ENCODE data around the gene PPEF2.
"Not testable (repeated sequence)": the region's sequence is repeated elsewhere in the genome, so short reads cannot be mapped to it uniquely, and the experiment has no call there.

PPEF2 gene

DNA sequence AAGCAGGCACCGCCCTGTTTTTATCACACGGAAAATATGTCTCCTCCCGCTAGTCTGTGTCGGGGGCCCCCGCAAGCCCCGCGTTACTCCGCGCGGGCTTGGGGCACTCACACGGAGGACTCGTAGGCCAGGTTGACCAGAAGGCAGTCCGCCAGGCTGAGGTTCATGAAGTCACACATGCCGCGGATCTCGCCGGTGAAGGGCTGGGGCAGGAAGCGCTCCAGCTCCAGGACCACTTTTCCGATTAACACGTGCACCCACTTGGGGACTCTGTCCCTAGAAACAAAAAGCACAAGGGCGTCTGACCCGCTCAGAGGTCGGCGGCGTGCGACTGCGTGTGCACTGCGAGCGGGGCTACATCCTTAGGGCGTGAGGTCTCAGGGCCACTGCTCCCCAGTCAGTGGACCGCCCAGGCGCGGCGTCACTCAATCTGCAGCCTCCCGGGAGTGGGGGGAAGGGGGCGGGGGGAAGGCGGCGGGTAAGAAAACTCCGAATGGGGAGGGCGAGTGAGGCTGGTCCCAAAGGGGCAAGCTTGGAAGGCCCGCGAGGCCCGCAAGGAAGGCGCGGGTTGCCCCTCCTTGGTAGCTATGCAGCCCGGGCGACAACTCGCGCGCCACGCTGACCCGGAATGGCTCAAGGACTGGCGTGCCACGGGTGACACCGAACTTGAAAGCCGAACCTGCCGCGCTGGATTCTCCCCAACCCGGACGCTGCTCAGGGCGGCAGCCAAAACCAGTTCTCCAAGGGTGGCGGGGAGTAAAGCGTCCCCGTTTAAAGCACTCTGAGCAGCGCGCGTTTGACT lies 37.8 kb upstream of the PPEF2 start:
- Histone ChIP-seq H2AFZ (ENCODE audit: low read depth, low read length) (peak overlapping the region; percentile 95), H3K27ac (ENCODE audit: low read length, poor library complexity, severe bottlenecking) (peak overlapping the region; percentile 22), H3K79me1 (replicated peaks; ENCODE audit: low read length, poor library complexity, severe bottlenecking) (peaks cover 8% of the 10 kb centered on the region), H3K4me1 (ENCODE audit: control insufficient read depth, insufficient read depth, low read depth, low read length) (peaks cover 5% of the 10 kb centered on the region), H2BK5ac (ENCODE audit: low read depth, low read length, poor library complexity, severe bottlenecking) (no peak overlapping the region), H2BK120ac (ENCODE audit: low read depth, low read length) (peak overlapping the region; percentile 71), H3K18ac (ENCODE audit: low read depth in 1 of 2, low read length in 2 of 2) (peak overlapping the region; percentile 77 to 98), H2BK15ac (ENCODE audit: low read depth, poor library complexity, severe bottlenecking) (peak overlapping the region; percentile 82), H3K4ac (ENCODE audit: low read depth in 1 of 2, low read length in 2 of 2) (peak overlapping the region in 1 of 2 experiments; percentile 24), H3K9ac (ENCODE audit: low read length) (peak overlapping the region; percentile 90), H3K14ac (ENCODE audit: low read length in 2 of 2) (peak overlapping the region in 1 of 2 experiments; percentile 87), H3K36me3 (ENCODE audit: control insufficient read depth in 1 of 2, insufficient read depth in 2 of 2, low read depth in 1 of 2, low read length in 2 of 2) (peaks cover 9 to 22% of the 10 kb centered on the region in 2 experiments), H2AK5ac (ENCODE audit: low read length, severe bottlenecking) (no peak overlapping the region), H3K9me3 (ENCODE audit: control insufficient read depth, low read length) (no peaks in the 10 kb centered on the region), H4K8ac (ENCODE audit: low read length) (peak overlapping the region; percentile 66), H3K4me3 (ENCODE audit: insufficient read depth in 1 of 2, low read depth in 1 of 2, low read length in 2 of 2) (peak overlapping the region; percentile 75 to 90), H4K91ac (ENCODE audit: low read length) (peak overlapping the region; percentile 47), H3K27me3 (ENCODE audit: control insufficient read depth in 1 of 2, insufficient read depth in 1 of 2, low read length in 2 of 2) (no peaks in the 10 kb centered on the region), H2BK12ac (ENCODE audit: low read length in 2 of 2) (peak overlapping the region in 1 of 2 experiments; percentile 31), H3K4me2 (ENCODE audit: low read length, poor library complexity, severe bottlenecking) (peak overlapping the region; percentile 97), H3K23ac (ENCODE audit: low read length in 2 of 2) (peak overlapping the region in 1 of 2 experiments; percentile 98)
- DNase-seq, result peak; percentile 74
- WGBS, result under 1% methylated on average over 67 of the region's 67 CpGs

DNA sequence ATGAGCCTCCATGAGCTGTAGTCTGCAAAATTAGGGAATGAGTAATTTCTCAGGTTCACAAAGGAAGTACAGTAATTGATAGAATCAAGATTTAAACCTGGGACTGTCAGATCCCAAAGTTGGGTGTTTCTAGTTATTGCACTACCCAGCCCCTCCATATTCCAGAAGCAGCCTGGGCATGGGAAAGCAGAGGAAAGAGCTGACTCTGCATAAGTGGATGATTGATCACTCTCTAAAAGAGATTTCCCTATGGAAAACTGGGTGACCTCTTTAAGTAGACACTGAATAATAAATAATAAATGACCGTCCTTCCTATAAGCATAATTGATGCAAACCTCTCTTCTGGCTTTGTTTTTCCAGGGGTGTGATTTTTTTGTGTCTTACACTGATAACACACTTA lies 33.4 kb upstream of the PPEF2 start:
- Histone ChIP-seq H2AFZ (ENCODE audit: low read depth, low read length) (no peak overlapping the region), H3K4me2 (ENCODE audit: low read length, poor library complexity, severe bottlenecking) (no peak overlapping the region), H4K8ac (ENCODE audit: low read length) (no peak overlapping the region), H3K9ac (ENCODE audit: low read length) (no peak overlapping the region), H2AK5ac (ENCODE audit: low read length, severe bottlenecking) (no peak overlapping the region), H2BK120ac (ENCODE audit: low read depth, low read length) (no peak overlapping the region), H2BK5ac (ENCODE audit: low read depth, low read length, poor library complexity, severe bottlenecking) (no peak overlapping the region), H3K79me1 (replicated peaks; ENCODE audit: low read length, poor library complexity, severe bottlenecking) (peaks cover 8% of the 10 kb centered on the region), H2BK15ac (ENCODE audit: low read depth, poor library complexity, severe bottlenecking) (no peak overlapping the region), H3K23ac (ENCODE audit: low read length in 2 of 2) (no peak overlapping the region), H3K4ac (ENCODE audit: low read depth in 1 of 2, low read length in 2 of 2) (no peak overlapping the region), H3K14ac (ENCODE audit: low read length in 2 of 2) (no peak overlapping the region), H3K4me1 (ENCODE audit: control insufficient read depth, insufficient read depth, low read depth, low read length) (peaks cover 3% of the 10 kb centered on the region), H3K18ac (ENCODE audit: low read depth in 1 of 2, low read length in 2 of 2) (no peak overlapping the region), H4K91ac (ENCODE audit: low read length) (no peak overlapping the region), H3K27me3 (ENCODE audit: control insufficient read depth in 1 of 2, insufficient read depth in 1 of 2, low read length in 2 of 2) (no peaks in the 10 kb centered on the region), H2BK12ac (ENCODE audit: low read length in 2 of 2) (no peak overlapping the region), H3K9me3 (ENCODE audit: control insufficient read depth, low read length) (no peaks in the 10 kb centered on the region), H3K36me3 (ENCODE audit: control insufficient read depth in 1 of 2, insufficient read depth in 2 of 2, low read depth in 1 of 2, low read length in 2 of 2) (peaks cover 10 to 22% of the 10 kb centered on the region in 2 experiments), H3K27ac (ENCODE audit: low read length, poor library complexity, severe bottlenecking) (no peak overlapping the region), H3K4me3 (ENCODE audit: insufficient read depth in 1 of 2, low read depth in 1 of 2, low read length in 2 of 2) (no peak overlapping the region)
- DNase-seq, result no peak
- no CpG with 5 or more reads among the region's 1 CpG for WGBS

DNA sequence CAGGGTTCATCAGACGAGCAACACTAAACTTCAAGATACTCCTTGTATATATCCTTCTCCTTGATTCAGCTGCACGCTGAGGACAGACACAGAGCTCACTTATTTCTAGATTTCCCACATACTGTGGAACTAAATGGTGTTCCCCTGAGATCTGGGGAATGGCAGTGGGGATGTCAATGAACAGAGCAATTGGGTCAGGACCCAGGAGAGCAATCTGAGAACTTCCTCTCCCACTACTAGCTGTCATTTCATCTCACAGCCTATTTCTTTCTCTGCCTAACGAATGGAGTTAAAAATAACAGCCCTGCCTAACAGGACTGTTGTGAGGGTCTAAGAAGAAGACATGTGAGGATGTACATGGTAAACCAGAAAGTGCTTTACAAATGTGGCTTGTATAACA lies 27.9 kb upstream of the PPEF2 start:
- H2AK5ac ChIP-seq (ENCODE audit: low read length, severe bottlenecking), result no peak overlapping the region
- no peak overlapping the region for H4K91ac ChIP-seq (ENCODE audit: low read length)
- no peak overlapping the region for H3K14ac ChIP-seq (ENCODE audit: low read length in 2 of 2)
- H3K9ac ChIP-seq (ENCODE audit: low read length), result no peak overlapping the region
- no peak overlapping the region for H3K4me3 ChIP-seq (ENCODE audit: insufficient read depth in 1 of 2, low read depth in 1 of 2, low read length in 2 of 2)
- H2BK12ac ChIP-seq (ENCODE audit: low read length in 2 of 2), result no peak overlapping the region
- no peak overlapping the region for H3K23ac ChIP-seq (ENCODE audit: low read length in 2 of 2)
- H4K8ac ChIP-seq (ENCODE audit: low read length), result no peak overlapping the region
- no peaks in the 10 kb centered on the region for H3K79me1 ChIP-seq (replicated peaks; ENCODE audit: low read length, poor library complexity, severe bottlenecking)
- H3K4me1 ChIP-seq (ENCODE audit: control insufficient read depth, insufficient read depth, low read depth, low read length), result no peaks in the 10 kb centered on the region
- no peak overlapping the region for H3K18ac ChIP-seq (ENCODE audit: low read depth in 1 of 2, low read length in 2 of 2)
- H2BK5ac ChIP-seq (ENCODE audit: low read depth, low read length, poor library complexity, severe bottlenecking), result no peak overlapping the region
- H3K27ac ChIP-seq (ENCODE audit: low read length, poor library complexity, severe bottlenecking), result no peak overlapping the region
- DNase-seq, result no peak
- no peak overlapping the region for H3K4me2 ChIP-seq (ENCODE audit: low read length, poor library complexity, severe bottlenecking)
- WGBS, result 97% methylated on average over 2 of the region's 3 CpGs
- no peaks in the 10 kb centered on the region for H3K27me3 ChIP-seq (ENCODE audit: control insufficient read depth in 1 of 2, insufficient read depth in 1 of 2, low read length in 2 of 2)
- H2BK120ac ChIP-seq (ENCODE audit: low read depth, low read length), result no peak overlapping the region
- no peaks in the 10 kb centered on the region for H3K9me3 ChIP-seq (ENCODE audit: control insufficient read depth, low read length)
- no peak overlapping the region for H2BK15ac ChIP-seq (ENCODE audit: low read depth, poor library complexity, severe bottlenecking)
- no peak overlapping the region for H2AFZ ChIP-seq (ENCODE audit: low read depth, low read length)
- H3K4ac ChIP-seq (ENCODE audit: low read depth in 1 of 2, low read length in 2 of 2), result no peak overlapping the region
- H3K36me3 ChIP-seq (ENCODE audit: control insufficient read depth in 1 of 2, insufficient read depth in 2 of 2, low read depth in 1 of 2, low read length in 2 of 2), result peaks cover 13 to 39% of the 10 kb centered on the region in 2 experiments

DNA sequence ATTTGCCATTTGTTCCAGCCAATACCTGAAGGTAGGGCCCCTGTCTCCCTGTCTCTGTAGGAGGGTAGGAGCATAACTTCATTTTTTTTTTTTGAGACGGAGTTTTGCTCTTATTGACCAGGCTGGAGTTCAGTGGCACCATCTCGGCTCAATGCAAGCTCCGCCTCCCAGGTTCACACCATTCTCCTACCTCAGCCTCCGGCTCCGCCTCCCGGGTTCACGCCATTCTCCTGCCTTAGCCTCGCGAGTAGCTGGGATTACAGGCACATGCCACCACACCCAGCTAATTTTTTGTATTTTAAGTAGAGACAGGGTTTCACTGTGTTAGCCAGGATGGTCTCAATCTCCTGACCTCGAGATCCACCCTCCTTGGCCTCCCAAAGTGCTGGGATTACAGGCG lies 22.7 kb upstream of the PPEF2 start:
- 93% methylated on average over 7 of the region's 11 CpGs for WGBS
- H2BK15ac ChIP-seq (ENCODE audit: low read depth, poor library complexity, severe bottlenecking); H3K4me1 ChIP-seq (ENCODE audit: control insufficient read depth, insufficient read depth, low read depth, low read length); H2AFZ ChIP-seq (ENCODE audit: low read depth, low read length); H2AK5ac ChIP-seq (ENCODE audit: low read length, severe bottlenecking); H3K9ac ChIP-seq (ENCODE audit: low read length); DNase-seq; H3K79me1 ChIP-seq (replicated peaks; ENCODE audit: low read length, poor library complexity, severe bottlenecking); H3K14ac ChIP-seq (ENCODE audit: low read length in 2 of 2); H3K18ac ChIP-seq (ENCODE audit: low read depth in 1 of 2, low read length in 2 of 2); H3K9me3 ChIP-seq (ENCODE audit: control insufficient read depth, low read length); H3K4me3 ChIP-seq (ENCODE audit: insufficient read depth in 1 of 2, low read depth in 1 of 2, low read length in 2 of 2); H3K4me2 ChIP-seq (ENCODE audit: low read length, poor library complexity, severe bottlenecking); H2BK12ac ChIP-seq (ENCODE audit: low read length in 2 of 2); H2BK5ac ChIP-seq (ENCODE audit: low read depth, low read length, poor library complexity, severe bottlenecking); H4K8ac ChIP-seq (ENCODE audit: low read length); H4K91ac ChIP-seq (ENCODE audit: low read length); H2BK120ac ChIP-seq (ENCODE audit: low read depth, low read length); H3K23ac ChIP-seq (ENCODE audit: low read length in 2 of 2); H3K27ac ChIP-seq (ENCODE audit: low read length, poor library complexity, severe bottlenecking); H3K27me3 ChIP-seq (ENCODE audit: control insufficient read depth in 1 of 2, insufficient read depth in 1 of 2, low read length in 2 of 2); H3K4ac ChIP-seq (ENCODE audit: low read depth in 1 of 2, low read length in 2 of 2): not testable (repeated sequence)
- H3K36me3 ChIP-seq (ENCODE audit: control insufficient read depth in 1 of 2, insufficient read depth in 2 of 2, low read depth in 1 of 2, low read length in 2 of 2), result peaks cover 24 to 68% of the 10 kb centered on the region in 2 experiments
